A673 (cell line): ENCODE data around the gene SUCLG2. TPM values are rescaled to one million over a fixed set of nuclear protein-coding genes. Genes with fewer than 3 reads are reported as not detected.

Experiments used
- BruUV-seq: library from RNA; stranded (reverse); fragments of 400-500 nt; replicated peaks from 2 replicates; lab custom pipeline; 2021; lab: Mats Ljungman, UMichigan
- CTCF ChIA-PET: fragments of 300-600 bp; sonication (Branson Sonifier 250); formaldehyde crosslinking; loops from one replicate; lab custom pipeline; 2022; ENCODE audit warnings: antibody characterized with exemption; lab: Charles Lee
- POLR2A ChIA-PET: fragments of 300-600 bp; sonication (Branson Sonifier 250); formaldehyde crosslinking; loops from one replicate; lab custom pipeline; 2022; ENCODE audit warnings: antibody characterized with exemption; ENCODE audit not compliant: low non-redundant PET; lab: Charles Lee
- DNase-seq: peaks from one replicate; pipeline ENCODE4 v3.0.0-alpha.2; 2015; ENCODE audit warnings: low spot score
- H3K27ac ChIP-seq: fragments of 200-600 bp; sonication (generic); 2 replicates; pipeline ENCODE4 v1.5.1; 2016; ENCODE audit warnings: mixed run types, low read depth, mild to moderate bottlenecking, mixed read lengths, antibody characterized with exemption, low read length; ENCODE audit not compliant: poor library complexity, severe bottlenecking
- H3K27me3 ChIP-seq: fragments of 200-600 bp; sonication (generic); replicated peaks from 2 replicates; pipeline ENCODE4 v1.6.1; 2017; ENCODE audit warnings: mixed run types, low read depth, mild to moderate bottlenecking, mixed read lengths, antibody characterized with exemption, low read length; ENCODE audit not compliant: insufficient read depth, poor library complexity
- H3K36me3 ChIP-seq: fragments of 200-600 bp; sonication (generic); 2 replicates; pipeline ENCODE4 v1.6.1; 2016; ENCODE audit warnings: mixed run types, mild to moderate bottlenecking, mixed read lengths, antibody characterized with exemption, low read length; ENCODE audit not compliant: insufficient read depth, poor library complexity, severe bottlenecking
- H3K4me1 ChIP-seq: fragments of 200-600 bp; sonication (generic); 2 replicates; pipeline ENCODE4 v1.6.1; 2017; ENCODE audit warnings: mixed run types, mild to moderate bottlenecking, mixed read lengths, antibody characterized with exemption, low read length; ENCODE audit not compliant: insufficient read depth, poor library complexity, severe bottlenecking
- H3K4me3 ChIP-seq: fragments of 200-600 bp; sonication (generic); 2 replicates; pipeline ENCODE4 v1.5.1; 2016; ENCODE audit warnings: low read depth, mixed run types, mild to moderate bottlenecking, mixed read lengths, low read length; ENCODE audit not compliant: poor library complexity, severe bottlenecking
- H3K9me3 ChIP-seq: fragments of 200-600 bp; sonication (generic); 2 replicates; pipeline ENCODE4 v1.6.1; 2016; ENCODE audit warnings: mixed run types, low read depth, mild to moderate bottlenecking, mixed read lengths, antibody characterized with exemption, low read length; ENCODE audit not compliant: poor library complexity, severe bottlenecking
- CTCF ChIP-seq: fragments of 300-800, 200-600 bp; sonication (generic); conservative IDR thresholded peaks from 2 replicates; pipeline ENCODE4 v1.5.1; 2017; ENCODE audit warnings: low read depth, mild to moderate bottlenecking, antibody characterized with exemption, low read length, moderate library complexity, mixed read lengths
- EZH2 ChIP-seq: fragments of 200-600 bp; sonication (generic); IDR thresholded peaks from 2 replicates; pipeline ENCODE4 v1.6.1; 2017; ENCODE audit warnings: borderline replicate concordance, low read depth, mild to moderate bottlenecking, mixed read lengths, antibody characterized with exemption, low read length; ENCODE audit not compliant: poor library complexity, severe bottlenecking
- intact Hi-C: fragments of 100-400 bp; cut with micrococcal nuclease; formaldehyde crosslinking; loops from one replicate; pipeline ENCODE4 v1.10.0; 2022; ENCODE audit not compliant: unreplicated experiment
- total RNA-seq: library from RNA; stranded (reverse); gene quantifications from 2 replicates; pipeline ENCODE4 v1.2.3, GENCODE V29; 2021

Gene SUCLG2
- total RNA-seq, 1 experiment from 2014 or later = 7.4 TPM

- Histone ChIP-seq H3K36me3 (no peaks in the 10 kb centered on the region), H3K27ac (no peak overlapping the region), H3K4me1 (no peaks in the 10 kb centered on the region), H3K4me3 (no peak overlapping the region), H3K9me3 (no peaks in the 10 kb centered on the region), H3K27me3 (no peaks in the 10 kb centered on the region)
- no peak for DNase-seq
- TF ChIP-seq EZH2 (no peak), CTCF (no peak)
- intact Hi-C loops = no loop called here
- ChIA-PET CTCF (no interaction called here), POLR2A (no interaction called here)
- BruUV-seq = no TSS peak
These were observed 217.3 kb downstream of the SUCLG2 start for GRCh38 chr3:67437090-67437489.

- no peaks in the 10 kb centered on the region for H3K36me3 ChIP-seq
- H3K9me3 ChIP-seq = no peaks in the 10 kb centered on the region
- CTCF ChIA-PET = no interaction called here
- H3K27ac ChIP-seq = no peak overlapping the region
- POLR2A ChIA-PET = no interaction called here
- intact Hi-C loops = no loop called here
- H3K27me3 ChIP-seq = no peaks in the 10 kb centered on the region
- no peak for TF ChIP-seq EZH2
- TF ChIP-seq CTCF = no peak
- no TSS peak for BruUV-seq
- H3K4me1 ChIP-seq = no peaks in the 10 kb centered on the region
- no peak for DNase-seq
- H3K4me3 ChIP-seq = no peak overlapping the region
These were observed 221.3 kb downstream of the SUCLG2 start for GRCh38 chr3:67433109-67433508.

- no peak overlapping the region for H3K4me3 ChIP-seq
- ChIA-PET CTCF (no interaction called here), POLR2A (no interaction called here)
- no peak for DNase-seq
- intact Hi-C loops = no loop called here
- H3K27ac ChIP-seq = no peak overlapping the region
- H3K4me1 ChIP-seq = no peaks in the 10 kb centered on the region
- BruUV-seq = no TSS peak
- TF ChIP-seq EZH2 = no peak
- TF ChIP-seq CTCF = no peak
- no peaks in the 10 kb centered on the region for H3K36me3 ChIP-seq
- no peaks in the 10 kb centered on the region for H3K27me3 ChIP-seq
- H3K9me3 ChIP-seq = no peaks in the 10 kb centered on the region
These were observed 222.5 kb downstream of the SUCLG2 start for GRCh38 chr3:67431887-67432286.
